ENCODE data around the gene RASA3. TPM values are rescaled to one million over a fixed set of nuclear protein-coding genes. Genes with fewer than 3 reads are reported as not detected.

RASA3 gene
- total RNA-seq, 1 experiment from 2014 or later, result 0.95 TPM

- TF ChIP-seq CTCF (IDR thresholded peaks at IDR 0.05; ENCODE audit: insufficient read depth in 1 of 2, low read depth in 1 of 2, low read length in 1 of 2, severe bottlenecking in 1 of 2, unreplicated experiment in 1 of 2), result no peak
- Mint-ChIP-seq H3K27me3 (ENCODE audit: insufficient read depth, unreplicated experiment) (peaks cover 8% of the 10 kb centered on the region), H3K9me3 (ENCODE audit: unreplicated experiment) (peaks cover 12% of the 10 kb centered on the region), H3K36me3 (ENCODE audit: insufficient read depth, unreplicated experiment) (no peaks in the 10 kb centered on the region), H3K4me3 (ENCODE audit: unreplicated experiment) (no peak overlapping the region), H3K4me1 (ENCODE audit: low read depth, unreplicated experiment) (no peaks in the 10 kb centered on the region), H3K27ac (ENCODE audit: unreplicated experiment) (no peak overlapping the region)
- H3K9me3 ChIP-seq, result no peaks in the 10 kb centered on the region
- no peaks in the 10 kb centered on the region for H3K4me1 ChIP-seq
- POLR2A ChIA-PET, result no interaction called here
- H3K27me3 ChIP-seq (replicated peaks; ENCODE audit: control insufficient read depth, insufficient read depth, low read length), result no peaks in the 10 kb centered on the region
- BruUV-seq (replicated peaks), result no TSS peak
- intact Hi-C loops (cut with micrococcal nuclease; ENCODE audit: unreplicated experiment), result no loop called here
- no peak overlapping the region for H3K4me3 ChIP-seq (ENCODE audit: low read depth, low read length)
- no peaks in the 10 kb centered on the region for H3K36me3 ChIP-seq (ENCODE audit: control insufficient read depth, insufficient read depth, low read length)
- DNase-seq, result no peak
- CTCF ChIA-PET, result no interaction called here
Measured at GRCh38 chr13:114155320-114155719, 22.9 kb upstream of the RASA3 start.

- ChIA-PET POLR2A (no interaction called here), CTCF (no interaction called here)
- no peaks in the 10 kb centered on the region for H3K27me3 ChIP-seq (replicated peaks; ENCODE audit: control insufficient read depth, insufficient read depth, low read length)
- TF ChIP-seq CTCF (IDR thresholded peaks at IDR 0.05; ENCODE audit: insufficient read depth in 1 of 2, low read depth in 1 of 2, low read length in 1 of 2, severe bottlenecking in 1 of 2, unreplicated experiment in 1 of 2), result no peak
- H3K27ac Mint-ChIP-seq (ENCODE audit: unreplicated experiment), result no peak overlapping the region
- H3K36me3 Mint-ChIP-seq (ENCODE audit: insufficient read depth, unreplicated experiment), result no peaks in the 10 kb centered on the region
- peaks cover 12% of the 10 kb centered on the region for H3K9me3 Mint-ChIP-seq (ENCODE audit: unreplicated experiment)
- BruUV-seq (replicated peaks), result no TSS peak
- DNase-seq, result no peak
- no peaks in the 10 kb centered on the region for H3K36me3 ChIP-seq (ENCODE audit: control insufficient read depth, insufficient read depth, low read length)
- no peaks in the 10 kb centered on the region for H3K4me1 Mint-ChIP-seq (ENCODE audit: low read depth, unreplicated experiment)
- H3K27me3 Mint-ChIP-seq (ENCODE audit: insufficient read depth, unreplicated experiment), result peaks cover 8% of the 10 kb centered on the region
- H3K9me3 ChIP-seq, result no peaks in the 10 kb centered on the region
- H3K4me3 Mint-ChIP-seq (ENCODE audit: unreplicated experiment), result no peak overlapping the region
- intact Hi-C loops (cut with micrococcal nuclease; ENCODE audit: unreplicated experiment), result no loop called here
- no peaks in the 10 kb centered on the region for H3K4me1 ChIP-seq
- H3K4me3 ChIP-seq (ENCODE audit: low read depth, low read length), result no peak overlapping the region
Measured at GRCh38 chr13:114154476-114154875, 22.1 kb upstream of the RASA3 start.

GRCh38 chr13:114153485-114154080 is 21.2 kb upstream of the RASA3 start:
- Mint-ChIP-seq H3K4me3 (ENCODE audit: unreplicated experiment) (no peak overlapping the region), H3K27me3 (ENCODE audit: insufficient read depth, unreplicated experiment) (peaks cover 8% of the 10 kb centered on the region), H3K9me3 (ENCODE audit: unreplicated experiment) (peaks cover 12% of the 10 kb centered on the region), H3K36me3 (ENCODE audit: insufficient read depth, unreplicated experiment) (no peaks in the 10 kb centered on the region), H3K27ac (ENCODE audit: unreplicated experiment) (no peak overlapping the region), H3K4me1 (ENCODE audit: low read depth, unreplicated experiment) (no peaks in the 10 kb centered on the region)
- Histone ChIP-seq H3K27me3 (replicated peaks; ENCODE audit: control insufficient read depth, insufficient read depth, low read length) (no peaks in the 10 kb centered on the region), H3K4me3 (ENCODE audit: low read depth, low read length) (no peak overlapping the region), H3K9me3 (no peaks in the 10 kb centered on the region), H3K36me3 (ENCODE audit: control insufficient read depth, insufficient read depth, low read length) (no peaks in the 10 kb centered on the region), H3K4me1 (no peaks in the 10 kb centered on the region)
- no peak for TF ChIP-seq CTCF (IDR thresholded peaks at IDR 0.05; ENCODE audit: insufficient read depth in 1 of 2, low read depth in 1 of 2, low read length in 1 of 2, severe bottlenecking in 1 of 2, unreplicated experiment in 1 of 2)
- intact Hi-C loops (cut with micrococcal nuclease; ENCODE audit: unreplicated experiment), result no loop called here
- POLR2A ChIA-PET, result no interaction called here
- CTCF ChIA-PET, result no interaction called here
- DNase-seq, result no peak
- no TSS peak for BruUV-seq (replicated peaks)
